Measurements from ENCODE around the gene PADI1.

The PADI1 gene, protein sequence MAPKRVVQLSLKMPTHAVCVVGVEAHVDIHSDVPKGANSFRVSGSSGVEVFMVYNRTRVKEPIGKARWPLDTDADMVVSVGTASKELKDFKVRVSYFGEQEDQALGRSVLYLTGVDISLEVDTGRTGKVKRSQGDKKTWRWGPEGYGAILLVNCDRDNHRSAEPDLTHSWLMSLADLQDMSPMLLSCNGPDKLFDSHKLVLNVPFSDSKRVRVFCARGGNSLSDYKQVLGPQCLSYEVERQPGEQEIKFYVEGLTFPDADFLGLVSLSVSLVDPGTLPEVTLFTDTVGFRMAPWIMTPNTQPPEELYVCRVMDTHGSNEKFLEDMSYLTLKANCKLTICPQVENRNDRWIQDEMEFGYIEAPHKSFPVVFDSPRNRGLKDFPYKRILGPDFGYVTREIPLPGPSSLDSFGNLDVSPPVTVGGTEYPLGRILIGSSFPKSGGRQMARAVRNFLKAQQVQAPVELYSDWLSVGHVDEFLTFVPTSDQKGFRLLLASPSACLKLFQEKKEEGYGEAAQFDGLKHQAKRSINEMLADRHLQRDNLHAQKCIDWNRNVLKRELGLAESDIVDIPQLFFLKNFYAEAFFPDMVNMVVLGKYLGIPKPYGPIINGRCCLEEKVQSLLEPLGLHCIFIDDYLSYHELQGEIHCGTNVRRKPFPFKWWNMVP

GRCh38 chr1:17204546-17205440 is at the start of gene PADI1:
Gene PADI1, plus strand, starts transcription at chr1:17205128. Its CDS starts 90 bp downstream, at chr1:17205218.
- DNase-seq = no peak

- no peak for DNase-seq
Observed at GRCh38 chr1:17155257-17155920, 49.5 kb upstream of the PADI1 start.

GRCh38 chr1:17156108-17156507 is 48.8 kb upstream of the PADI1 start:
- no peak for DNase-seq

- DNase-seq = no peak
Observed at GRCh38 chr1:17158961-17159360, 46.0 kb upstream of the PADI1 start.

- DNase-seq = no peak
Observed at GRCh38 chr1:17161137-17161740, 43.7 kb upstream of the PADI1 start.

DNA sequence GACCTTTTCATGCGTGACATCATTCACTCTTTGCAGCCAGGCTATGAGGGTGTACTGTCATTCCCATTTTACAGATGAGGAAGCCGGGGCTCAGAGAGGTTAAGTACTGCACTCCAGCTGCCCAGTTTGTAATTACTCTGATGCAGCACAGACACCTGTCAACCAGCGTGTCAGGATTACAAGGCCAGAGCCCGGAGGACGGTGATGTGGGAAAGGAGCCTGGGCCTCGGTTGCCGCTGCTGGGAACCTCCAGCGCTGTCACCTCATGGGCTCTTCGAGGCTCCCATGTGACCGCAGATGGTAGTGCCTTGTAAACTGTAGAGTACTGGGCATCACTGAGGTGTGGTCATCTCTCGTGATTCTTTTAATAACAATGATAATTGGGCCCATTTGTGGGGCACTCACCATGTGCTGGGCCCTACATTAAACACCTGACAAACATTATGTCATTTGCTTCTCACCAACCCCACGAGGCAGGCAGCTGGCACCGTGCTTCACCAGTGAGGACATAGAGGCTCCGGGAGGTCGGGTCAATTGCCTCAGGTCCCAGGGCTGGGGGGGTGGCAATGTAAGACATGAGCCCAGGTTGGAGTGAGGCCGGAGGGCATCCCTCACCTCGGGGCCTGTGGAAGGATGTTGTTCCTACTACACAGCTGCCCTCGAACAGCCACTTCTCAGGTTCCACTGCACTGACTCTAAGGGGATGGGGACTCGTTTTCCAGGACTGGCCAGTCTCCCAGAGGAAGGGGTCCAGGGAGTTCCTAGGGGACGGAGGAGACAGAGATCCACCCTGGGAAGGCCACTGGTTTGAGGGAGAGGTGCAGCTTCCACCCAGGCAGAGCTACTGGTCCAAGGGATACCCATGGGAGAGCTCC is 42.8 kb upstream of the PADI1 start:
- no peak for DNase-seq

GRCh38 chr1:17162941-17163340 is 42.0 kb upstream of the PADI1 start:
- DNase-seq = no peak

GRCh38 chr1:17163371-17163770 is 41.6 kb upstream of the PADI1 start:
- no peak for DNase-seq

DNA sequence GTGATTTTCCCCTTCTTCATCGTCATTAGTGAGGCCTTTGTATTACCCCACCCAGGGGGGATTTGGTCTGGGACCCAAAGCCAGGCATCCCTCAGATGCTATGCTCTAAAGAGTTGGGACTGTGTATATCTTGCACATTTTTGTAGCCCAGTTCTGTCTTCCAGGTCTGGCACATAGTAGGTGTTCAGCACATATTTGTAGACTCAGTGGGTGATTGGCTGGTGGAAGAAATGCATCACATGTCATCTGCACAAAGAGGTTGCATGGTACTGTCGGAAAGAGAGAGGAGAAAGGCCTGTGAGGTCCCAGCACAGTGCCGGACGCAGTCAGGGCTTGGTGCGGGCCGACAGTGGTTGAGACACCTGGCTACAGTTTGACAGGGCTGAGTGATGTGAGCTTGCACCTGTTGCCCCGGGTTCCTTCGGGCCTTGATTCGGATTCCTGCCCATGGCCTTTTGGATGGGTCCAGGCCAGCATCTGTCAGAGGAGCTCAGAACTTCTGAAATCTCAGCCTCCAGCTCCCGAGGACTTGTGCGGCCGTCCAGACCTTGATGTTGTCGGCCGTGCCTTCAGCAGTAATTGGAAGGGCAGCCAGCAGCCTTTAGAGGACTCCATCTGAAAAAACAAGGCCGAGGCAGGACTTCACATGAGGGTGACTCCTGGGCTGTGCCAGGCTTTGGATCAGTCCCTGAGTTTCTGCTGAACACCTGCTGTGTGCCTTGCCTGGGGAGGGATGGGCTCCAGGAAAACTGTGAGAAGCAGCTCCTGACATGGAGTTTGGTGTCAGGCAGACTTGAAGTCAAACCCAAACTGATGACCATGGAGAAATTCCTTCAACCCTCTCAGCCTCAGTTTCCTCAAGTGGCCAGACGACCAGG is 40.9 kb upstream of the PADI1 start:
- DNase-seq = no peak

- DNase-seq = no peak
Observed at GRCh38 chr1:17165823-17166222, 39.1 kb upstream of the PADI1 start.

DNA sequence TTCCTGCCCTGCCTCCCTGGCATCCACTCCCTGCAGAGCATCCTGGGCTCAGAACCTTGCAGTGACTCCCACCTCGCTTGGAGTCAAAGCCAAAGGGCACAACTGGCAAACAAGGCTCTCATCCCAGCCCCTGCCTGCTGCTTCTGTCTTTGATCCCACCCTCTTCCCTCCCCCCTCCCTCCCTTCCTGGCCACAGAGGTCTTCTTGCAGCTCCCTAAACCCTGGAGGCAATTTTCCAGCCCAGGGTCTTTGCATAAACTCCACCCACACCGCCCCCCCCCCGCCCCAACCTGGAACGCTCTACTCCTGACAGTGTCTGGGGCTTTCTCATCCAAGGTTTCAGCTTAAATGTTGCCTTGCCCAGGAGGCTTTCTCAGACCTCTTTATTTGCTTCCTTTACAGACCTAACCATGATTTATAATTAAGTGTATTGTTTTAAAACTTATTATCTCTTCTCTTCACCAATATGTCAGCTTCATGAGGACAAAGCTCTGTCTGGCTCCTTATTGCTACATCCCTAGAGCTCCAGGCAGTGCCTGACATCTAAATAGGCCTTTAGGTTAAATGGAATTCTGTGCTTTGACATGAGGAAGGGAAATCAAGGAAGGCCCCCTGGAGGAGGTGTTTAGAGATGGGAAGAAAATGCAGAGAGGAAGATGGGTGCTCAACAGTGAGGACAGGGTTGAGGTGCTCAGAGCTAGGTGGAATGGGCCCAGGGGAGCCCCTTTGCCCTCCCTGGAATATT is 37.7 kb upstream of the PADI1 start:
- no peak for DNase-seq

- DNase-seq = no peak
Observed at GRCh38 chr1:17167786-17168090, 37.2 kb upstream of the PADI1 start.

DNA sequence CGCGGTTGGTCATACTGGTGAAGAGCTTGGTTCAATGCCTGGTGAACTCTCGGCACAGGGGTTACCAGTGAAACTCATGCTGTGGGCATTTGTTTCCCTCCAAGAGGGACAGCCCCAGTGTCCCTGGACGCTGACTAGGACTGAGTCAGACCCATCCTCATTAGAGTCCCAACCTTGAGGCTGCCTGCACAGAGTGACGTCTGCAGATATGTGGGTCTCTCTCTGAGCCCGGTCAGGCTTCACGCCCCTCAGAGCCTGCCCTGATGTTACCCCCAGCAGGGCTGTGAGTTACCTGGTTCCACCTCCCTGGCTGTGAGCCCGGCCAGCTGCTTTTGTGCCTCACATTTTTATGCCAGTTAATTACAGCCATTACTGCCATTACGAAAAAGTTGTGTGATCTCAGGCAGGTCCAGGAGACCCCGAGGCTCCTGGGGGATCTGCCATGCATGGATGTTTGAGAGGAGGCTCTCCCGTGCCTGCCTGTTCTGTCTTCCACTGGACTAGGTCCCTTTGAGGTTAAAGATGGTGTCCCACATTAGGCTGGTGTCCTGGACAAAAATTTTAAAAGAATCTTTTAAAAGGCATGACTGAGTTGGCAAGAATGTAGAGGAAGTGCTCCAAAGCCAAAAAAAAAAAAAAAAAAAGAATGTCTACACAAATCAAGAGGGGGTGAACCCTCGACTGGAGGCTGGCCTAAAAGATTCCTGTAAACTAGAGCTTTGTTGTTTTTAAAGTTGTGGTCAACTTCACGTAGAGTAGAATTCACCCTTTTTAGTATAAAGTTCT is 36.6 kb upstream of the PADI1 start:
- DNase-seq = no peak

GRCh38 chr1:17170571-17170970 is 34.4 kb upstream of the PADI1 start:
- no peak for DNase-seq

- no peak for DNase-seq
Observed at GRCh38 chr1:17173217-17173616, 31.7 kb upstream of the PADI1 start.

DNA sequence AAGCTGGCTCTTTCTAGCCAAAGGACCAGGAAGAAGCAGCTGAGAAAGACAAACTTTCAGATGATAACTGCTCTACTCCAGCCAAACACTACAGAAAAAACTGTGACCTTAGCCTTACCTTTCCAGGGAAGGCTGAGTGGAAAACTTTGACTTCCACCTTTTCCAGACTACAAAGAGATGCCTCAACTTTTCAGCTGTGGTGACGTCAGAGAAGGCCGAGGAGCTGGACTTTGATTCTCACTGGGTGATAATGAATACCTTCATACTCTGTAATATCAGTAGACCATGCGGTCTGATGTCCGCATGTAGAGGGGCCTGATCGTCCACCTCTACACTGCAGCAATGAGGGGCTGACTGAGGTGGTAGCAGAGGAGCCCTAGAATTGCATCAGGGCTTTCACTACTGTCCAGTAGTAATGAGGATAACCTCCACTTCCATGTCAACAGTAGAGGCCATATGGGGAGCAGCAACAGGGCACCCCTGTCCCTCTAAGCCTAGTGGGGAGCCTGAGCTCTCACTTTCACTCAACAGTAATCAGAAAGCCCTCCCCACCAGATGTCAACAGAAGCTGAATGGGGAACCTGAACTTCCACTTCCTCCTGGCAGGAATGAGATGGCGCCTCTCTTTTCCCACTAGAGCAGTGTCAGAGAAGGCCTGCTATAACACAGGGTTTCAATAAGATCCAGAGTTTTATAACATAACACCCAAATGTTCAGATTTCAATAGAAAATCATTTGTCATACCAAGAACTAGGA is 28.4 kb upstream of the PADI1 start:
- DNase-seq = no peak

DNA sequence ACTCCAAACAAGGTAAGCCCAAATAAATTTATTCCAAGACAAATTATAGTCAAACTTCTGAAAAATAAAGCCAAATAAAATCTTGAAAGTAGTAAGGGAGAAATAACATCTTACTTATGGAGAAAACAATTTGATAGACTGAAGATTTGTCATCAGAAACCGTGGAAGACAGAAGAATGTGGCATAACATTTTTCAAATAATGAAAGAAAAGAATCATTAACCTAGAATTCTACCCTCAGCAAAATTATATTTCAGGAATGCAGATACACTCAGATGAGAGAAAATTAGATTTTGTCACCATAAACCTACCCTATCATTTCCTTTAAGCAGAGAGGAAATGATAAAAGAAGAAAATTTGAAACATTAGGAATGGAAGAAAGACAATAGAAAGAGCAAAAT is 27.3 kb upstream of the PADI1 start:
- DNase-seq = no peak

GRCh38 chr1:17181781-17182464 is 23.0 kb upstream of the PADI1 start:
- DNase-seq = no peak
